GM21367 (cell line): Measurements from ENCODE around the gene LYZL4.
A peak's percentile ranks its signal among the peaks of the same experiment; 100 is the strongest.

Experiments used
- ATAC-seq: cut with Tn5 transposase; IDR thresholded peaks from one replicate; pipeline ENCODE4 v1.9.1; 2021; ENCODE audit not compliant: unreplicated experiment

LYZL4 gene, protein sequence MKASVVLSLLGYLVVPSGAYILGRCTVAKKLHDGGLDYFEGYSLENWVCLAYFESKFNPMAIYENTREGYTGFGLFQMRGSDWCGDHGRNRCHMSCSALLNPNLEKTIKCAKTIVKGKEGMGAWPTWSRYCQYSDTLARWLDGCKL

DNA sequence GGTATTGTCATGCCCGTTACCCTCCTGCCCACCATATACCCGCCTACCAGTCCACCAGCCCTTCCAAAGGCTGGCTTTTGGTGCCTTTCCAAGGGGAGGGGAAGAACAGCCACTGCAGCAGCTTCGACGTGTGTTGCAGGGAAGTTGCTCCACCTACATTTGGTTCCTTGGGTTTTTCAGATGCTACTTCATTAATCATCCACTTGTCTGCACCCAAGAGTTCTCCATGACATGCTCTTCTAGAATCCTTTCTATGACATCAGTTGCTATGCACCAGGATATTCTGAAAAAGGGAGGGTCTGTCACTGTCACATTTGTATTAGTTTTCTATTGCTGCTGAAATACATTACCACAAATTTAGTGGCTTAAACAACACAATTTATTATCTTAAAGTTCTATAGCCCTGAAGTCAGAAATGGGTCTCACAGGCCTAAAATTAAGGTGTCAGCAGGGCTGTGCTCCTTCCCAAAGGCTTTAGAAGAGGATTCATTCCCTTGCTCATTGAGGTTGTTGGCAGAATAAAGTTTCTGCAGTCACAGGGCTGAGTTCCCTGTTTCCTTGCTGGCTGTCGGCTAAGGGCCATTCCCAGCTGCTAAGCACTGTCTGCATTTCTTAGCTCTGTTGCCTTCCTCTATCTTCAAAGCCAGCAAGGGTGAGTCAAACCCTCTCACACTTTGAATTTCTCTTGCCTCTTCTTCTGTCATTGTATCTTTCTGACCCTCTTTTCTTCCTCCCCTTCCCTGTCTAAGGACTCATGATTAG, at the start of gene LYZL4:
Gene LYZL4 (minus strand): TSS at position 241 of the 762 bp plus-strand sequence. CDS start 3,359 bp downstream, outside the sequence.
- no peak for ATAC-seq

DNA sequence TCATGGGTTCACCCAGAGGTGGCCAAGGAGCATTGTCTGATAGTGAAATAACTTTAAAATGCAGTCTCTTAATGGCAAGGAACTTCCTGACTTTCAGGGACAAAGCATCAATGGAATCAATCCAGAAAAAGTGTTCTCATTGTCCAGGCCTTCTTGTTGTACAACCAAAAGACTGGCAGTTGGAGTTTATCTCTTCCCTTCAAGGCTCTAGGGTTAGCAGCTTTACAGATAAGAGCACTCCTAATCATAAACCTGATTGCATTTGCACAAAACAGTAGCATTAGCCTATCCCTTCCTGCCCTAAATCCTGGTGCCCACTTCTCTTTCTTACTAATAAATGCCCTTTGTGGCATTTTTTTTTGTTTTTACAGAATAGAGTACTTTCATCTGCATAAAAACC, 48.7 kb upstream of the LYZL4 start:
- no peak for ATAC-seq

DNA sequence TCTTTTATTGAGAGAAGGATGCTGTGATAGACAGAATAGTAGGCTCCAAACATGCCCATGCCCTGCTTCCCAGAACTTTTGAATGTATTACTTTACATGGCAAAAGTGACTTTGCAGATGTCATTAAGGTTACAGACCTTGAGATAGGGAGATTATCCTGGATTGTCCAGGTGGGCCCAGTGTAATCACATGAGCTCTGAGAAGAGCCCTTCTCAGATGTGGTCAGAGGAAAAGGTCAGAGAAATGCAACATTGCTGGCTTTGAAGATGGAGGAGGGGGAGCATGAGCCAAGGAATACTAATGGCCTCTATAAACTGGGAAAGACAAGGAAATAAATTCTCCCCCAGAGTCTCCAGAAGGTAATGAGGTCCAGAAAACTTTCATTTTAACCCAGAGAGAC, 45.8 kb upstream of the LYZL4 start:
- no peak for ATAC-seq

DNA sequence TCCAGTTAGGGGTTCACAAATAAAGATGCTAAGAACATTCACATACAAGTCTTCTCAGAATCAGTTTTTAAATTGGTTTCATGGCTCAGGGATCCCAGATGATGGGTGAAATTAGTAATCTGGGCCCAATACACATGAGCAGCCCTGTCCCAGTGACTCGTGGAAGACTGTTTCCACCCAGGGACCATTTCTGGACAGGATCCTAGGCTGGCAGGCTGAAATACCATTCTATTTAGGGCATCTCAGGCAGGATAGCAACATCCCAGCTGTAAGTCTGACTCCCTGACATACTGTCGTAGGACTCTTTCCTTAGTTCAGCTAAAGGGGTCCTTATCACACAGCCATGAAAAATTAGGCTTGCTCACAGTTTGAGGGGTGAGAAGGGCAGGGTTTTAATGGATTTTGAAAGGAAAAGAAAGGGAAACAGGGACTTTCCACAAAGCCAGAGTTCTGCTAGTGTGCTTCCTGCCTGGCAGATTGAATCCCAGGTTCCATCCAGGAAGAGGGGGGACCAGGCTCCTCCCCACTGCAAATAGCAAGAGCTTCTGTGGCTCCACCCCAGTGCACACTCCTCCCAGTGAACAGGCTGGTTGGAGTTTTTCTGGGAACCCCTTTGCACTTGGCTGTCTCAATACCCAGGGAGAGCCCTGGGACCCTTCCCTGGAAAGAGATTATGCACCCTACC, 41.3 kb upstream of the LYZL4 start:
- no peak for ATAC-seq

DNA sequence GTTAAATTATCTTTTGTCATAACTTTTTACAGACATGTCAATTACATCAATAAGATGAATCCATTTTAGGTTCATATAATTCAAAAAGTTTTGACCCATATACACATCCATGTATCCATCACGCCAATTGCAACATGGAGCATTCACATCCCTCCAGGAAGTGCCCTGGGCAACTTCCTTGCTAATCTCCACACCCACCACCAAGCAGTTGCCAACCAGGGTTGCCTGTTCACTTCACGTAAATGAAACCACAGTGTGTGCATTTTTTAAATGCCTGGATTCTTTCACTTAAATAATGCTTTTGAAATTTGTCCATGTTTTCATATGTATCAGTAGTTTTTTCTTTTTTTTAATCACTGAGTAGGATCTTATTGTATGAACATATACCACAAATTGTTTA, 40.7 kb upstream of the LYZL4 start:
- ATAC-seq = no peak

DNA sequence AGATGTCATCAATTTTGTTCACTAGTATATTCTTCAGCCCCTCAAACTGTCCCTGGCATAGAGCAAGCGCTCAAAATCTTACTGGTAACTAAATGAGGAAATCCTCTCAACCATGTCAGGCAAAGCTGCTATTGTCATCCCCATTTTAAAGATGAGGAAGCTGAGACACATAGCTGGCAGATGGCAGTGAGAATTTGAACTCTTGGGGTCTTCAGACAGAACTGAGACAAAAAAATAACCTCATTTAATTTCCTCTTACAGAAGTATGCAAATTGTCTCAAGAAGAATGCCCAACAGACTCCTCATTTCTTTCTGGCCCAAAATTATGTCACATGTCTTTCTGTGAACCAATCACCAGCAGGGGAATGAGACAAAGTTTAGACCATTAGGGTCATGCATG, 40.2 kb upstream of the LYZL4 start:
- ATAC-seq = no peak

DNA sequence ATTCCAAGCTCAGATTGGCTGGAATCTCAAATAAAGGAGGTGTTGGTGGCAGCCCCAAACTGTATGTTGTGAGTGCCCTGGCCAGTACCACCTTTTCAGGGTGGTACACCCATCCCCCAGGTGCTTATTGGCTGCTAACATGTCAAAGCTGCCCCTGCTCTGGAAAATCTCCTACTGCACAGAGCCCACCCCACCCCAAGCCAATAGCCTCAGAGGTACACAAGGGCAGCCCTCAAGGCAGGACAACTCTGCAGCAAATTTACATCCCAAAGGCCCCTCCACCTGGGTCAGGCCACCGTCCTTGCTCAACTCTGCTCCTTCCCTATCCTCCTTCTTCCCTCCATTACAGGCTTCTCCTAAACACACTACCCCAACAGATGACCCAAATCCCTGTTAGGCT, 37.1 kb upstream of the LYZL4 start:
- ATAC-seq = no peak

DNA sequence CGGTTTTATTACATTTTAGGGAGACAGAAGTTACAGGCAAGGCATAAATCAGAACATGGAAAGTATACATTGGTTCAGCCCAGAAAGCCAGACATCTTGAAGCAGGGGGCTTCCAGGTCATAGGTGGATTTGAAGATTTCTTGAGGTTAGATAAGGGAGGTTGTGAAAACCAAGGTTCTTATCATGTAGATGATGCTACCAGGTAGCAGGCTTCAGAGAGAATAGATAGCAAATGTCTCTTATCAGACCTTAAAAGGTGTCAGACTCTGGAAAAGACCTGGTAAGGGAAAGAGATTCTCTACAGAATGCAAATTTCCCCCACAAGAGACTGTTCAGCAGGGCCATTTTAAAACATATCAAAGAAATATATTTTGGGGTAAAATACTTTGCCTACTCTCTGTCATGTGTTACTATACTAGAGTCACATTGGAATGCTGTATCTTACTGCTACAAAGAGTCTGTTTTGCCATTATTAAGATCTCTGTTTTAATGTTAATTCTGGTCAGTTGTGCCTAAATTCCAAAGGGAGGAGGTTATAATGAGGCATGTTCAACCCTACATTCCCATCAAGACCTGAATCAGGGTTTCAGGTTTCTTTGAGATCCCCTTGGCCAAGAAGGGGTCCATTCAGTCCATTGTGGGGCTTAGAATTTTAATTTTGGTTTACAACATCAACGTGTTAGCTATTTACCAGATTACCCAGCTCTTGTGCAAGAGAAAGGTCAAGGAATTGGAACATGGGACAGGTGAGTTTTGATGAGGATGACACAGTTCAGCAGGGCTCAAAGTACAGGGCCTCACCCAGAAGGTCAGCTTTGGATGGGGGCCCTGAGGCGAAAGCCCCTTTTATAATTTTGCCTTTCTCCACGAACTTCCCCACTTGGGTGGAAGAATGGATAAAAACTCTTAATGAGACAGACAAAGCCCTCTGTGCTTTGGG, 36.0 kb upstream of the LYZL4 start:
- ATAC-seq = no peak

DNA sequence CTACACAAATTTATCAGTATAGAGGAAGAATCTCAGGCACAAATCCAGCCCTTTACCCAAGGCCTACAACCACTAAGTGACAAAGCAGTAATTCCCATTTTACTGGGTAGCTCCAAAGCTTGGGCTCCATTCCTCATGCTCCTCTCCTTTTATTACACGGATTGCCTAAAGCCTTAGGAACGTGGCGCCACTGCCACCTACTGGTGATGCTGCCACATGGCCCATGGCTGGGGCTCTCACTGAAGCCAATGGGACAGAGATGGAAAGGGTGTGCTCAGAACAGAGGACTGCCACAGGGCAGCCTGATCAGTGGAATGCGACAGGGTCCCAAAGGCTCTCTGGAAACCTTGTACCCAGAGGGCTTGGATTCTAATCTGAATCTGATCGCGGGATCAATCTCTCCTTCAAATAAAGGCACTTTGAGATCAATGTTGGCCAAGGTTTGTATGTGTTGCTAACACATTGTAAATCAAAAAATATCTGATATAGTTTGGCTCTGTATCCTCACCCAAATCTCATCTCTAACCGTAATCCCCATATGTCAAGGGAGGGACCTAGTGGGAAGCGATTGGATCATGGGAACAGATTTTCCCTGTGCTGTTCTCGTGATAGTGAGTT, 33.5 kb upstream of the LYZL4 start:
- peak; percentile 65 for ATAC-seq

DNA sequence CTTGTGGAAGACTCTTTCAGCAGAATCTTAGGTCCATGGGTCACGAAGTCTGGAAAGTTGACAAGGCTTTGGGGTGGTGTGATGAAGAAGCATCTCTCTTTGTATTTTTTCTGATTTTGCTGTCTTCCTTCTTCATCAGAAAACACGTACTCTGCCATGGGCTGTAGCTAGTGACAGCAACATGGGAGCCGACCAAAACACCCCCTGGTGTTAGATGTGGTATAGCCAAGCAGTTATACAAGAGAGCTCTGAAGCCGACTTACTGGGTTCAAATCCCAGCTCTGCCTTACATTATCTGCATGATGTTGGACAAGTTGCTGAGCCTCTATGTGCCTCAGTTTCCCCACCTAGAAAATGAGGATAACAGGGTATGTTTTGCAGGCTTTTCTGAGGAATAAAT, 32.9 kb upstream of the LYZL4 start:
- no peak for ATAC-seq

DNA sequence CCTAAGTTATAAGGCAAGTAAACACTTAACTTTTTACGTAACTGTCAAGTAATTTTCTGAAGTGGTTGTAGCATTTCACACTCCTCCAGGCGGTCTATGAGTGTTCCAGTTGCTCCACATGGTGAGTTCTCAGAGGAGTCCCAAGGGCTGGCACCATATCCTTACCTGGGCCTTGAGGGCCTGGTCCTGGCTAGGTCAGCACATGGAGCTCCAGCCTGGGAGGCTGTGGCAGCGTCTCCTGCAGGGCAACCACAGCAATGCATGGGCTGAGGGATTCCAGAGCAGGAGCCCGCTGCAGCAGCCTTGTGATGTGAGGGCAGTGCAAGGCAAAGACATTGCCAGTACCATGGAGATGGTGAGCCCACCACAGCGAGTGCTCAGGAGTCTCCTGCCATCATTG, 32.2 kb upstream of the LYZL4 start:
- ATAC-seq = no peak

DNA sequence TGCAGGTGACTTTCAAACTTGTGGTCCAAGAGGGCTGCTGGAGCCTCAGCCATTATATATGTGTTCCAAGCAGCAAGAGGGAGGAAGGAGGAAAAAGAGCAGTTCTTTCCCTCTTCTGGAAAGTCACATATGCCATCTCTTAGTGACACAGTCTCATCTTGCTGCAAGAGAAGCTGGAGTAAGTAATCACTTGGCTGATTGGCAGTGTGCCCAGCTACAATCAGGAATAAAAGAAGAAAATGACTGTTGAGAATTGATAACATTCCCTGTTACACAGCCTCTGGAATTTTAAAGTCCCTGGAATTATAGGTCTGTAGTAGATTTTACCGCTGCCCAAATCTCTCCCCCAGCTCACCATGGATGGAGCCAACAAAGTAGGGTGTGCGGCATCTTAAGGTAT, 31.4 kb upstream of the LYZL4 start:
- ATAC-seq = no peak

DNA sequence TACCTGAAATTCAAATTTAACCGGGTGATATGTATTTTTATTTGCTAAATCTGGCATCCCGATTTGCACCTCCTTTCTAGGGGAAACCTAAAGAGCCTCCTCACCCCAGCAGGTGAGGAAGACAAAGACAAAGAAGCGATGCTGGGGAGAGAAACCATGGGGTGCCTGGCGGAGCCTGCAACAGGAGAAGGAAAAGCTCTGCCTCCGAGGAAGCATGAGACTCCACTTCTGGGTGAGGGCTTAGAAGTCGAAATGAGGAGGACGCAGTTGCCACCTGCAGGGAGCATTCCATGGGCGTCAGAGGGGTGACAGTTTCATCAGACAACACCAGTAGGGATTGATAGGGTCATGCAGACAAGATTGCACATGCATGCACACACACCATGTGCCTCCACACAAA, 30.5 kb upstream of the LYZL4 start:
- no peak for ATAC-seq

DNA sequence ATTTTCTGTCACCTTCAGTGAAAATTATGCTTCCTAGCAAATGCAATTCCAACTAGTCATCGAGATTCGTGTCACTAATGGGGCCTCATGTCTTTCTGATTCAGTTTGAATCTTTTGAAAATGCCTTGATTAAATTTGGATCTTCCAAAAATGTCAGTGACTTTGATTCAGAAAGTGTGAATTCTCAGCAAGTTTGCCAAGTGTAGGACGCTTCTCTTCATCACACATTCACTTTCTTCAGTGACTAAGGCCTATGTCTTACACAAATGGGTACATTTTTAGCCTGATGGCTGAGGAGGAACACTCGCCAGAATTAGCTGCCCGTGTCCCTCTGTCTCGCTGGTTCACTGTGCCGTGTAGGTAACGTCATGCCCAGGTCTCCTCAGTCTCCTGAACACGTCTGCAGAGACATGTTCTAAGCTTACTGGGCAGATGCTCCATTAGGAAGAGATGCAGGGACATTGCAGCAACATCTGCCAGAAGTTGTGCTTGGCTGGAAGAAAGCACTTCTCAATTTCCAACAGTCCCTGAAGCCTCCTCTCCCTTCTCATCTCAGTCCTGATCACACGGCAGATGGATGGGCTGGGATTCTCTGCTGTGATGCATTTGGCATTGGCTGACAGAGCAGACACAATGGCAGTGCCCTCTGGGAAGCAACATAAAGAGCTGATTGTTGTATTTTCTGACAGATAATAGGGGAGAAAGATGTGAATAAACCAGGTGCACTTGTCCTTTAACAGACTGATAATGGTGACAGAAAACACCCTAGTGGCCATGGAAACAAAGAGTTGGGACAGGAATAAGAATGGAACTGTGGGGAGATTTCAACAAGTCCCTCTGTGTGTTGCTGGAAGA, 29.1 kb upstream of the LYZL4 start:
- ATAC-seq = no peak

DNA sequence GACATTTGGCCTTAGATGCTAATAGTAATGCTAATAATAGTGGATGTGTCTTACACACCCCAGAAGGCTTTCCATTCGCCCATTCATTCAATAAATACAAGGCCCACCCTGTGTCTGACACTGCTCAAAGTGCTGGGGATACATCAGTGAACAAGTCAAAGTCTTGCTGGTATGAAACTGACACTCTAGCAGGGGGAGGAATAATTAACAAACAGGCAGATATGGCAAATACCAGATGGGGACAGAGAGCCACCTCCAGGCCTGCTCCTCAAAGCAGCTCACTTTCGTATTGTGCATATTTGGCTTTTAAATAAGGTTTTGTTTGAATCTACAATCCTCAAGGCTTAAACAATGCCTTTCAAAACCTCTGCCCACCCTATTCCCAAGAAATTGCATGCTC, 28.3 kb upstream of the LYZL4 start:
- ATAC-seq = no peak

DNA sequence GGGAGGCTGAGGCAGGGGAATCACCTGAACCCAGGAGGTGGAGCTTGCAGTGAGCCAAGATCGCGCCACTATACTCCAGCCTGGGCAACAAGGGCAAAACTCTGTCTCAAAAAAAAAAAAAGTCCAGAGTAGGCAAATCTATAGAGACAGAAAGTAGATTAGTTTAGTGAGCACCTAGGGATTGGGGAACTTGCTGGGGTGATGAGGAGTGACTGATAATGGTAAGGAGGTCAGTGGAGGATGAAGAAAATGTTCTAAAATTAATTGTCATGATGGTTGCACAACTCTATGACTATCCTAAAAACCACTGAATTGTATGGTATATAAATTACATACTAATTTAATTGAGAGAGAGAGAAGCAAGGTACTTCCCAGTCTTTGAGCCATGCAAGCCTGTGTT, 27.8 kb upstream of the LYZL4 start:
- no peak for ATAC-seq

DNA sequence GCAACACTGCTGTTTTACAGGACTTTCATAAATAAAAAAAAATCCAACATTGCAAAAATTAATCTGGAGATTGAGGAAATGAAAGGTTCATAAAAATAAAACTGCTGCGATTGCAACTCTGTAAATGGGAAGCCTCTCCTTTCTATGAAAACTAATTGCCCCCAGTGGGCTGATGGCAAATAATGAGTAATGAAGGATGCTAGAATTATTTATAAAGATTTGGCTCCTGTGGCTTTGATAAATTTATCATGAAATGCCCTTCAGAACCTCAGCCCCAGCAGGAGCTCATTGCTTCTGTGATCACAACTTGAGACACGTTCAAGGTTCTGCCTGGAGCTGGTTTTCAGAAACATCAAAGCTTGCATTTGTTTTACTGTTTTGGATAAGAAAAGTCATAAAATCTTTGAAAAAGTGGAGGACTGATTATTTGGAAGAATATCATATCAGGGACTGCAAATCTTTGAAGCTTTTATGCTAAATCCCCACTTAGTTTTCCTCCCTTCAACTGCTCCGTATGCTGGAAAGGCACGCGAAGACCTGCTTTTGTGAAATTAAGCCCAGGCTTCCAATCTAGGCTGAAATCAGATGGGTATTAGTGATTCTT, 24.5 kb upstream of the LYZL4 start:
- no peak for ATAC-seq

DNA sequence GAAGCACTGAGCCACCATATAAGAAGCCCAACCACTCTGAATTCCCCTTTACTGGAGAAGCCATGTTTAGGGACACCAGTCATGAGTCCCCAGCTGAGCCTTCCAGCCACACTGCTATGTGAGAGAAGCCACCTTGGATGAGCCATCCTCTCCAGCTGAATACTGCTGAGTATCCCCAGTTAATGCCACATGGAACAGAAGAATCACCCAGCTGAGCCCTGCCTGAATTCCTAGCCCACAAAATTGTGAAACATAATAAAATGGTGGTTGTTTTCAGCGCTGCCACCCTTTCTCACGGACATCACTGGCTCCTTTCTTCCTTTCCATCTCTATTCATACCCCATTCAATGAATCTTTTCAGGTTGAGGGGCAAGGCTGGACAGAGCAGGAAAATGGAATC, 22.1 kb upstream of the LYZL4 start:
- no peak for ATAC-seq

DNA sequence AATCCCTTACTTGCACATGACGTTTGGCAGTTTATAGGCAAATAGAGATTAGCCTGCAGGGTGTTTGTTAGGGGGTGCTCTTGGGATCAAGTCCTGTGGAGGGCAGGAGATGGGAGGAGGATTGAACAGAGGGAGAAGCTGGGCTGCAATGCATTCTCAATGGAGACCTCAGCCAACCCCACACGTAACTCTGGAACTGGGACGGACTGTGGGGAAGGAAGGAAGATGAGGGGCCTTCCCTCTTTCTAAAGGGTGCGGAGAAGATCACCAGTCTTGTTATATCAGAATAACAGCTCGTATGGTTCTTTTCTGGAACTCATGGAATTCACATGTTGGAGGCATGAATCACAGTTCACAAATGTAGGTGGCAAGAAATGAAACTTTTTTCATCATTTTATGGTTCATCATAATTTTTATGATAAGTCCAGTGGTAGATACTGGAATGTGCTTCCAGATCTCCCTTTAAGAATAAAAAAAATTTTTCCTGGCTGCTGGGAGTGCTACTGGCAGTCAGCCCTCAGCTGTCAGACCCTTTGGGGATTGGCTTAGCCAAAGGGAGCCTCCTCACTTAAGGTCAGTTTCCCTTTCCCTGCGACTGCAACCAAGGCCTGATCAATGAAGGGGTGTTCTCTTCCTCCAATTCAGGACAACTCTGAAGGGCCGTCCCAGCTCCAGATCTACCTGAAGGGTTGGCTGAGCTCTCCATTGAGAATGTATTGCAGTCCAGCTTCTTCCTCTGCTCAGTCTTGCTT, 20.5 kb upstream of the LYZL4 start:
- ATAC-seq = no peak
